Activated T-helper 1 cell treated with anti-CD3 and anti-CD28 coated beads, Interleukin-12 subunit alpha, Interleukin-12 subunit beta, Interleukin-2, Interleukin-4 antibody, amounts not matched to agents 30 ng/mL and 10 ng/mL and 1 ng/mL, durations not matched to agents 14 hours and 24 hours and 36 hours (primary cell): ENCODE results near the gene PPP2CA. TPM values are rescaled to one million over a fixed set of nuclear protein-coding genes. Genes with fewer than 3 reads are reported as not detected.

ENCODE experiments used
- DNase-seq: peaks from one replicate; pipeline ENCODE4 v3.0.0; 2021; ENCODE audit warnings: low spot score
- H3K27ac Mint-ChIP-seq: one replicate; pipeline ENCODE4 v1.8.0; 2021; ENCODE audit warnings: mild to moderate bottlenecking, mixed read lengths
- H3K27me3 Mint-ChIP-seq: one replicate; pipeline ENCODE4 v1.8.0; 2022; ENCODE audit warnings: mild to moderate bottlenecking, moderate library complexity, mixed read lengths; ENCODE audit not compliant: insufficient read depth
- H3K36me3 Mint-ChIP-seq: one replicate; pipeline ENCODE4 v1.8.0; 2021; ENCODE audit warnings: low read depth, mixed read lengths
- H3K4me1 Mint-ChIP-seq: one replicate; pipeline ENCODE4 v1.8.0; 2021; ENCODE audit warnings: low read depth, mixed read lengths
- H3K4me3 Mint-ChIP-seq: one replicate; pipeline ENCODE4 v1.8.0; 2021; ENCODE audit warnings: mild to moderate bottlenecking, moderate library complexity, mixed read lengths
- H3K9me3 Mint-ChIP-seq: one replicate; pipeline ENCODE4 v1.8.0; 2021; ENCODE audit warnings: mixed read lengths
- intact Hi-C: fragments of 100-400 bp; cut with micrococcal nuclease; formaldehyde crosslinking; loops from one replicate; pipeline ENCODE4 v1.15.1; 2024
- total RNA-seq: library from RNA; stranded (reverse); gene quantifications from 2 replicates; pipeline ENCODE4 v1.2.3, GENCODE V29; 2022

PPP2CA gene
- total RNA-seq, 1 donor from 2014 or later, result 181 TPM

DNA sequence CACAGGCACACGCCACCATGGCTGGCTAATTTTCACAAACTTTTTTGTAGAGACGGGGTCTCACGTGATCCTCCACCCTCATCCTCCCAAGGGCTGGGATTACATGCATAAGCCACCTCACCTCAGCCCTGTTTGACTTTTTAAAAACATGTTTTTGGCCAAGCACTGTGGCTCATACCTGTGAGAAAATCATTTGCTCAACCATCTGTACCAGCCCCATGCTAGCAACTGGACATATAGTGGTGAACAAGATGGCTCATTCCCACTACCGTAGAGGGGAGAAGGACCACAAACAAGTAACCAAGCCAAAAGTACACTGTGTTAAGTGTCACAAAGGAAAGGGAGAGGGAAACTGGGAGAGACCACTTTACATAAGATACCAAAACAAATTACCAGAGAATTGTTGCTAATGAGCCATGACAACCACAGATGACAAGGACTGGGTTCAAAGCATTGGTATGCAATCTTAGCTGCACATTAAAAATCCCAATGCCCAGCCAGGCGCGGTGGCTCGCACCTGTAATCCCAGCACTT is 19.2 kb downstream of the PPP2CA start:
- Mint-ChIP-seq H3K27ac (no peak overlapping the region), H3K36me3 (peaks cover 22% of the 10 kb centered on the region), H3K27me3 (no peaks in the 10 kb centered on the region), H3K9me3 (no peaks in the 10 kb centered on the region), H3K4me3 (no peak overlapping the region), H3K4me1 (peaks cover 24% of the 10 kb centered on the region)
- no peak for DNase-seq
- intact Hi-C loops, result no loop called here

DNA sequence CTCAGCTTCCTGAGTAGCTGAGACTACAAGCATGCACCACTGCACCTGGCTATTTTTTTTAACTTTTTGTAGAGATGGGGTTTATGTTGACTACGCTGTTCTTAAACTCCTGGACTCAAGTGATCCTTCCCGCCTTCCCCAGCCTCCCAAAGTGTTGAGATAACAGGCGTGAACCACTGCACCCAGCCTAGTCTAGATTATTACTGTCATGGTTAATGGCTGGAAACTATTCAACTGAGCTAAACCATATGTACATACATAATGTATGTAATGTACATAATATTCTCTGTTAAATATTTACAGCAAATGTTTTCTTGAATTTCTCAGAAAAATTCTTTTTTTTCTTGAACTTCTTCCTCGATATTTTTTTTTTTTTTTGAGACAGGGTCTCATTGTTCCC is 21.3 kb downstream of the PPP2CA start:
- Mint-ChIP-seq H3K27me3 (no peaks in the 10 kb centered on the region), H3K27ac (no peak overlapping the region), H3K4me3 (no peak overlapping the region), H3K4me1 (peaks cover 15% of the 10 kb centered on the region), H3K9me3 (no peaks in the 10 kb centered on the region), H3K36me3 (peaks cover 36% of the 10 kb centered on the region)
- no peak for DNase-seq
- intact Hi-C loops, result no loop called here

DNA sequence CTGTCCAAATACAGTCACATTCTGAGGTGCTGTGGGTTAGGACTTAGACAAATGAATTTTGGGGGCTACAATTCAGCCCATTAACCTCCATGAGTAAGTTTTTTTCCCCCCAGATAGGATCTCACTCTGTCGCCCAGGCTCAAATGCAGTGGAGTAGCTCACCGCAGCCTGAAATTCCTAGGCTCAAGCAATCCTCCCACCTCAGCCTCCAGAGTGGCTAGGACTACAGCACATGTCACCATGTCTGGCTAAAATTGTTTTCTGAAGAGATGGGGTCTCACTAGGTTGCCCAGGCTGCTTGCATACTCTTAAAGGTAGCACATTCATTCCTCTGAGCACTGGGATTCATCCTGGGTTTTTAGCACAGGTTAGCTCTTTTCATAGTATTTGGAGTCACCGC is 22.2 kb downstream of the PPP2CA start:
- no peak overlapping the region for H3K4me3 Mint-ChIP-seq
- intact Hi-C loops, result no loop called here
- H3K36me3 Mint-ChIP-seq, result peaks cover 44% of the 10 kb centered on the region
- H3K27ac Mint-ChIP-seq, result no peak overlapping the region
- H3K4me1 Mint-ChIP-seq, result peaks cover 9% of the 10 kb centered on the region
- DNase-seq, result no peak
- H3K27me3 Mint-ChIP-seq, result no peaks in the 10 kb centered on the region
- H3K9me3 Mint-ChIP-seq, result no peaks in the 10 kb centered on the region

DNA sequence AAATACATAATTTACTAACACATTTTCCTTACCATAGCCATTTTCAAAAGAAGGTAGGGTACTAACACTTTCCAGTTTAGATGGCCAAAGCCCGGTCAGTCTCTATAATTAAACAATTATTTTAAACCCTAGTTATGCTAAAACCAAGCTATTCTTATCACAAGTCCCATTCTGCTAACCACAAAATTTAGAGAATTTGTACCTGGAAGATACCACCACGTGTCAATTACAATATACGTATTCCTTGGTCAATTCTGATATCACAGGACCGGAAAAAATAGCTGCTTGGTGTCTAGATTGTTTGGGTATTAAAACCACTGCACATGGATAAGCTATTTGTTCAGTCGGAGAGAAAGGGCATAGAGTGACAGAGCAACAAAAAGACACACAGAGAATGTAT is 30.2 kb downstream of the PPP2CA start:
- H3K36me3 Mint-ChIP-seq, result peaks cover 40% of the 10 kb centered on the region

GRCh38 chr5:134189031-134189430 is 36.8 kb downstream of the PPP2CA start:
- no peaks in the 10 kb centered on the region for H3K9me3 Mint-ChIP-seq
- H3K27me3 Mint-ChIP-seq, result no peaks in the 10 kb centered on the region
- DNase-seq, result no peak
- peaks cover 3% of the 10 kb centered on the region for H3K36me3 Mint-ChIP-seq
- intact Hi-C loops, result no loop called here
- H3K4me3 Mint-ChIP-seq, result no peak overlapping the region
- no peak overlapping the region for H3K27ac Mint-ChIP-seq
- H3K4me1 Mint-ChIP-seq, result no peaks in the 10 kb centered on the region

More for the DNA sequence above, 30.2 kb downstream of the PPP2CA start:
- Mint-ChIP-seq H3K9me3 (no peaks in the 10 kb centered on the region), H3K4me3 (no peak overlapping the region), H3K27ac (no peak overlapping the region), H3K27me3 (no peaks in the 10 kb centered on the region), H3K4me1 (no peaks in the 10 kb centered on the region)
- no peak for DNase-seq
- intact Hi-C loops, result no loop called here

GRCh38 chr5:134188092-134188491 is 37.8 kb downstream of the PPP2CA start:
- intact Hi-C loops, result no loop called here
- H3K36me3 Mint-ChIP-seq, result no peaks in the 10 kb centered on the region
- no peak overlapping the region for H3K4me3 Mint-ChIP-seq
- H3K9me3 Mint-ChIP-seq, result no peaks in the 10 kb centered on the region
- DNase-seq, result no peak
- H3K4me1 Mint-ChIP-seq, result no peaks in the 10 kb centered on the region
- H3K27ac Mint-ChIP-seq, result no peak overlapping the region
- no peaks in the 10 kb centered on the region for H3K27me3 Mint-ChIP-seq

DNA sequence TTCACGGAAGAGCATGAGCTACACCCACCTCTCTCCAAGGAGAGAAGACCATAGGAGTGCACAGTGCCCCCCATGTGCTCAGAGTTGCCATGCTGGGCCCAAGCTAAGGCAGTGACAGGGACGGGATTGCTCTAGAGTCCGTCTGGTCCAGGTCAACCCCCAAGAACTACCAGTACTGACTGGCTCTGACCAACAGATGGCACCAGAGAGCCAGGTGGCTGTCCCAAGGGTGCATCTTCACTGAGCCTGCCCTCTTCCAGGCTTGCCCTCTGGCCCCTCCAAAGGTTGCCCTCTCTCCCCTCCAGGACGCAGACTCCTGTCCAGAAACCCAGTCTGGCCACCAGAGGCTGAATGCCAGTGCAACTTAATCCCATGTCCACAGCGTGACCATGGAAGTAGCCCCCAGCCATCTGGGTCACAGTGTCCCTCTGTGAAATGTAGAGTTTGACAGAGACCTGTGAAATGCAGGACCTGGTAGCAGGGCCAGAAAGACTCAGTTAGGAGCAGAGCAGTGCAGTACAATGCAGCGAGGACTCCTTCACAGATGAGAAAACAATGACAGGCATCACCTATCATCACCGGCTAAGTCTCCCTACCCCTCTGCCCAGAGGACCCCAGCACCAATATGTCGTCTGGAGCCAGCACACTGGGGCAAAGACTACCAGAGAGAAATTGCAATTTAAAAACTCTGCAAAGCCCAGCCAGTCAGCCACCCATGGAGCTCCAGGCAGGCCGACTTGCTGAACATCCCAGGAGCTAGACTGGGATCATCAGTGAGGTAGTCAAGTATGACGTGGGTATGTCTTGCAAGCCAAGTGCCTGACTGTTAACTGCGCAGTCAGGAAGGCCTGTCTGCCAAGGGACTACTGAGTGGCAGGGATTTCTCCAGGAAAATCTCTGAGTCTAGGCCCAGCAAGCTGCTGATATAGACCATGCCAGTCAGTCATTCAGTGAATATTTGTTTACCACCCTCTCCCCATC is 41.4 kb downstream of the PPP2CA start:
- Mint-ChIP-seq H3K4me1 (no peaks in the 10 kb centered on the region), H3K27me3 (peaks cover 8% of the 10 kb centered on the region), H3K4me3 (no peak overlapping the region), H3K27ac (no peak overlapping the region), H3K9me3 (no peaks in the 10 kb centered on the region), H3K36me3 (no peaks in the 10 kb centered on the region)
- intact Hi-C loops, result loop anchor here (1.0 to 2.0 kb wide), 4 partner anchors 42 to 402 kb away; partner anchors contain the start of gene PPP2CA
- peak; percentile 67 for DNase-seq

- intact Hi-C loops, result no loop called here
- no peak for DNase-seq
- Mint-ChIP-seq H3K4me1 (no peaks in the 10 kb centered on the region), H3K27me3 (peaks cover 8% of the 10 kb centered on the region), H3K36me3 (no peaks in the 10 kb centered on the region), H3K27ac (no peak overlapping the region), H3K9me3 (no peaks in the 10 kb centered on the region), H3K4me3 (no peak overlapping the region)
Observed at GRCh38 chr5:134183481-134183880, 42.4 kb downstream of the PPP2CA start.

GRCh38 chr5:134178096-134178419 is 47.8 kb downstream of the PPP2CA start:
- Mint-ChIP-seq H3K4me3 (peak overlapping the region; percentile 96), H3K27ac (no peak overlapping the region), H3K4me1 (peaks cover 20% of the 10 kb centered on the region), H3K36me3 (peaks cover 9% of the 10 kb centered on the region), H3K9me3 (no peaks in the 10 kb centered on the region), H3K27me3 (peaks cover 10% of the 10 kb centered on the region)
- intact Hi-C loops, result loop anchor here (5.0 kb wide), 3 partner anchors 234 to 469 kb away; partner anchors contain the start of genes CDKN2AIPNL and SEC24A
- DNase-seq, result no peak

- no peak for DNase-seq
- H3K27me3 Mint-ChIP-seq, result peaks cover 10% of the 10 kb centered on the region
Observed at GRCh38 chr5:134177369-134178095, 48.3 kb downstream of the PPP2CA start.

GRCh38 chr5:134176511-134177368 is 49.1 kb downstream of the PPP2CA start, which contains the start of gene SKP1:
Gene SKP1 (minus strand): TSS chr5:134176950. CDS start chr5:134174022, 2,928 bp downstream.
- intact Hi-C loops, result loop anchor here (1.0 to 5.0 kb wide), 11 partner anchors 50 to 728 kb away; partner anchors contain the start of genes C5orf24, CAMLG, CDKN2AIPNL and DDX46
- H3K27ac Mint-ChIP-seq, result peak within 1 kb of the TSS; percentile 97
- H3K36me3 Mint-ChIP-seq, result peaks cover 18% of the 10 kb centered on the region
- peaks cover 28% of the 10 kb centered on the region for H3K4me1 Mint-ChIP-seq
- peak within 1 kb of the TSS; percentile 96 for H3K4me3 Mint-ChIP-seq
- DNase-seq, result peak; percentile 85
- peaks cover 6% of the 10 kb centered on the region for H3K27me3 Mint-ChIP-seq
- H3K9me3 Mint-ChIP-seq, result no peaks in the 10 kb centered on the region

More at GRCh38 chr5:134177369-134178095, 48.3 kb downstream of the PPP2CA start:
- H3K27ac Mint-ChIP-seq, result peak overlapping the region; percentile 97
- H3K4me3 Mint-ChIP-seq, result peak overlapping the region; percentile 96
- peaks cover 11% of the 10 kb centered on the region for H3K36me3 Mint-ChIP-seq
- no peaks in the 10 kb centered on the region for H3K9me3 Mint-ChIP-seq
- intact Hi-C loops, result loop anchor here (1.0 to 5.0 kb wide), 7 partner anchors 49 to 727 kb away; partner anchors contain the start of genes C5orf24, CDKN2AIPNL, DDX46 and PCBD2
- peaks cover 22% of the 10 kb centered on the region for H3K4me1 Mint-ChIP-seq
